ENCODE results near the gene VKORC1. TPM values are rescaled to one million over a fixed set of nuclear protein-coding genes. Genes with fewer than 3 reads are reported as not detected.

The VKORC1 gene
- total and polyA plus RNA-seq, 2 of the 8 experiments (the other 6 are each of a cell fraction or from before 2014, with no cell fraction given), result 84.1 to 483 TPM

DNA sequence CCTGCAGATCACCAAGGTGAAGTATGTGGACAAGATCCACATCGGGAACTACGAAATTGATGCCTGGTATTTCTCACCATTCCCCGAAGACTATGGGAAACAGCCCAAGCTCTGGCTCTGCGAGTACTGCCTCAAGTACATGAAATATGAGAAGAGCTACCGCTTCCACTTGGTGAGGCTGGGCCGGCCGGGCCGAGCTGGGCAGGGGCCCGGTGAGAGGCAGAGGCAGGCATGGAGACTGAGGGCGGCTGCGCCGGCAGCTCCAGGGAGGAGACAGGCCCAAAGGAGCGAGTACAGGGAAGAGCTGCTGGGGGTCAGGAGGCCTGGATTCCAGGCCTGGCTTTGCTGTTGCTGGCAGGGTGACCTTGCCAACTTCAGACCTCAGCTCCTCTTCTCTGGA, 32.6 kb upstream of the VKORC1 start (continued):
- TF ChIP-seq, protein P1, sequence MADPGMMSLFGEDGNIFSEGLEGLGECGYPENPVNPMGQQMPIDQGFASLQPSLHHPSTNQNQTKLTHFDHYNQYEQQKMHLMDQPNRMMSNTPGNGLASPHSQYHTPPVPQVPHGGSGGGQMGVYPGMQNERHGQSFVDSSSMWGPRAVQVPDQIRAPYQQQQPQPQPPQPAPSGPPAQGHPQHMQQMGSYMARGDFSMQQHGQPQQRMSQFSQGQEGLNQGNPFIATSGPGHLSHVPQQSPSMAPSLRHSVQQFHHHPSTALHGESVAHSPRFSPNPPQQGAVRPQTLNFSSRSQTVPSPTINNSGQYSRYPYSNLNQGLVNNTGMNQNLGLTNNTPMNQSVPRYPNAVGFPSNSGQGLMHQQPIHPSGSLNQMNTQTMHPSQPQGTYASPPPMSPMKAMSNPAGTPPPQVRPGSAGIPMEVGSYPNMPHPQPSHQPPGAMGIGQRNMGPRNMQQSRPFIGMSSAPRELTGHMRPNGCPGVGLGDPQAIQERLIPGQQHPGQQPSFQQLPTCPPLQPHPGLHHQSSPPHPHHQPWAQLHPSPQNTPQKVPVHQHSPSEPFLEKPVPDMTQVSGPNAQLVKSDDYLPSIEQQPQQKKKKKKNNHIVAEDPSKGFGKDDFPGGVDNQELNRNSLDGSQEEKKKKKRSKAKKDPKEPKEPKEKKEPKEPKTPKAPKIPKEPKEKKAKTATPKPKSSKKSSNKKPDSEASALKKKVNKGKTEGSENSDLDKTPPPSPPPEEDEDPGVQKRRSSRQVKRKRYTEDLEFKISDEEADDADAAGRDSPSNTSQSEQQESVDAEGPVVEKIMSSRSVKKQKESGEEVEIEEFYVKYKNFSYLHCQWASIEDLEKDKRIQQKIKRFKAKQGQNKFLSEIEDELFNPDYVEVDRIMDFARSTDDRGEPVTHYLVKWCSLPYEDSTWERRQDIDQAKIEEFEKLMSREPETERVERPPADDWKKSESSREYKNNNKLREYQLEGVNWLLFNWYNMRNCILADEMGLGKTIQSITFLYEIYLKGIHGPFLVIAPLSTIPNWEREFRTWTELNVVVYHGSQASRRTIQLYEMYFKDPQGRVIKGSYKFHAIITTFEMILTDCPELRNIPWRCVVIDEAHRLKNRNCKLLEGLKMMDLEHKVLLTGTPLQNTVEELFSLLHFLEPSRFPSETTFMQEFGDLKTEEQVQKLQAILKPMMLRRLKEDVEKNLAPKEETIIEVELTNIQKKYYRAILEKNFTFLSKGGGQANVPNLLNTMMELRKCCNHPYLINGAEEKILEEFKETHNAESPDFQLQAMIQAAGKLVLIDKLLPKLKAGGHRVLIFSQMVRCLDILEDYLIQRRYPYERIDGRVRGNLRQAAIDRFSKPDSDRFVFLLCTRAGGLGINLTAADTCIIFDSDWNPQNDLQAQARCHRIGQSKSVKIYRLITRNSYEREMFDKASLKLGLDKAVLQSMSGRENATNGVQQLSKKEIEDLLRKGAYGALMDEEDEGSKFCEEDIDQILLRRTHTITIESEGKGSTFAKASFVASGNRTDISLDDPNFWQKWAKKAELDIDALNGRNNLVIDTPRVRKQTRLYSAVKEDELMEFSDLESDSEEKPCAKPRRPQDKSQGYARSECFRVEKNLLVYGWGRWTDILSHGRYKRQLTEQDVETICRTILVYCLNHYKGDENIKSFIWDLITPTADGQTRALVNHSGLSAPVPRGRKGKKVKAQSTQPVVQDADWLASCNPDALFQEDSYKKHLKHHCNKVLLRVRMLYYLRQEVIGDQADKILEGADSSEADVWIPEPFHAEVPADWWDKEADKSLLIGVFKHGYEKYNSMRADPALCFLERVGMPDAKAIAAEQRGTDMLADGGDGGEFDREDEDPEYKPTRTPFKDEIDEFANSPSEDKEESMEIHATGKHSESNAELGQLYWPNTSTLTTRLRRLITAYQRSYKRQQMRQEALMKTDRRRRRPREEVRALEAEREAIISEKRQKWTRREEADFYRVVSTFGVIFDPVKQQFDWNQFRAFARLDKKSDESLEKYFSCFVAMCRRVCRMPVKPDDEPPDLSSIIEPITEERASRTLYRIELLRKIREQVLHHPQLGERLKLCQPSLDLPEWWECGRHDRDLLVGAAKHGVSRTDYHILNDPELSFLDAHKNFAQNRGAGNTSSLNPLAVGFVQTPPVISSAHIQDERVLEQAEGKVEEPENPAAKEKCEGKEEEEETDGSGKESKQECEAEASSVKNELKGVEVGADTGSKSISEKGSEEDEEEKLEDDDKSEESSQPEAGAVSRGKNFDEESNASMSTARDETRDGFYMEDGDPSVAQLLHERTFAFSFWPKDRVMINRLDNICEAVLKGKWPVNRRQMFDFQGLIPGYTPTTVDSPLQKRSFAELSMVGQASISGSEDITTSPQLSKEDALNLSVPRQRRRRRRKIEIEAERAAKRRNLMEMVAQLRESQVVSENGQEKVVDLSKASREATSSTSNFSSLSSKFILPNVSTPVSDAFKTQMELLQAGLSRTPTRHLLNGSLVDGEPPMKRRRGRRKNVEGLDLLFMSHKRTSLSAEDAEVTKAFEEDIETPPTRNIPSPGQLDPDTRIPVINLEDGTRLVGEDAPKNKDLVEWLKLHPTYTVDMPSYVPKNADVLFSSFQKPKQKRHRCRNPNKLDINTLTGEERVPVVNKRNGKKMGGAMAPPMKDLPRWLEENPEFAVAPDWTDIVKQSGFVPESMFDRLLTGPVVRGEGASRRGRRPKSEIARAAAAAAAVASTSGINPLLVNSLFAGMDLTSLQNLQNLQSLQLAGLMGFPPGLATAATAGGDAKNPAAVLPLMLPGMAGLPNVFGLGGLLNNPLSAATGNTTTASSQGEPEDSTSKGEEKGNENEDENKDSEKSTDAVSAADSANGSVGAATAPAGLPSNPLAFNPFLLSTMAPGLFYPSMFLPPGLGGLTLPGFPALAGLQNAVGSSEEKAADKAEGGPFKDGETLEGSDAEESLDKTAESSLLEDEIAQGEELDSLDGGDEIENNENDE (IDR thresholded peaks at IDR 0.05; ENCODE audit: insufficient replicate concordance, low read length), result no peak
- TF ChIP-seq FOSL1 (IDR thresholded peaks at IDR 0.05; ENCODE audit: insufficient read depth, low read depth, low read length) (no peak), CHD2 (IDR thresholded peaks at IDR 0.05; ENCODE audit: low read length) (no peak), RAD21 (IDR thresholded peaks at IDR 0.05 in 1 of 2, conservative IDR thresholded peaks at IDR 0.05 in 1 of 2; ENCODE audit: low read depth in 2 of 2, low read length in 2 of 2) (no peak), BCL11A (IDR thresholded peaks at IDR 0.05; ENCODE audit: low read depth in 2 of 2, low read length in 2 of 2) (no peak), BACH1 (IDR thresholded peaks at IDR 0.05; ENCODE audit: low read length) (no peak)
